ENCODE data around the gene NADK2. TPM values are rescaled to one million over a fixed set of nuclear protein-coding genes. Genes with fewer than 3 reads are reported as not detected.
A peak's percentile ranks its signal among the peaks of the same experiment; 100 is the strongest.

NADK2 gene
- total RNA-seq, 2 donors from 2014 or later, result 28.6 to 31.3 TPM

DNA sequence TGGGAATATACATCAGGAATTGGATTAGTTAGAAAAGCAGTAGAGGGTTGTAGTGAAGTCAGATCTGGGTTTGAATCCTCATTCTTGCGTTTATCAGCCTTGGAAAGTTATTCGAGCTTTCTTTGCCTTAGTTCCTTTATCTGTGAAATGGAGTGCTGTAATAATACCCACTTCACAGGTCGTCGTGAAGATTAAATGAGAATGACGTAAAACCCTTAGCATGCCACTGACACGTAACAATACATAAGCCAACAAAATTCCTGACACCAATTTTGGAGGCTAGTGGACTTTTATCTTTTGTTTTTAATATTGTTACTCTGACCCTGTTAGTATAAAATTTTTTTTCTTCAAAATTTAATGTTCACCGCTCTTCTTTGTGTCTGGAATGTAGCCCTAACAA, 86.4 kb downstream of the NADK2 start:
- TF ChIP-seq, protein P1, sequence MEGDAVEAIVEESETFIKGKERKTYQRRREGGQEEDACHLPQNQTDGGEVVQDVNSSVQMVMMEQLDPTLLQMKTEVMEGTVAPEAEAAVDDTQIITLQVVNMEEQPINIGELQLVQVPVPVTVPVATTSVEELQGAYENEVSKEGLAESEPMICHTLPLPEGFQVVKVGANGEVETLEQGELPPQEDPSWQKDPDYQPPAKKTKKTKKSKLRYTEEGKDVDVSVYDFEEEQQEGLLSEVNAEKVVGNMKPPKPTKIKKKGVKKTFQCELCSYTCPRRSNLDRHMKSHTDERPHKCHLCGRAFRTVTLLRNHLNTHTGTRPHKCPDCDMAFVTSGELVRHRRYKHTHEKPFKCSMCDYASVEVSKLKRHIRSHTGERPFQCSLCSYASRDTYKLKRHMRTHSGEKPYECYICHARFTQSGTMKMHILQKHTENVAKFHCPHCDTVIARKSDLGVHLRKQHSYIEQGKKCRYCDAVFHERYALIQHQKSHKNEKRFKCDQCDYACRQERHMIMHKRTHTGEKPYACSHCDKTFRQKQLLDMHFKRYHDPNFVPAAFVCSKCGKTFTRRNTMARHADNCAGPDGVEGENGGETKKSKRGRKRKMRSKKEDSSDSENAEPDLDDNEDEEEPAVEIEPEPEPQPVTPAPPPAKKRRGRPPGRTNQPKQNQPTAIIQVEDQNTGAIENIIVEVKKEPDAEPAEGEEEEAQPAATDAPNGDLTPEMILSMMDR (IDR thresholded peaks at IDR 0.05), result no peak
- Histone ChIP-seq H3K27me3 (no peaks in the 10 kb centered on the region), H3K36me3 (no peaks in the 10 kb centered on the region), H3K4me1 (peaks cover 5% of the 10 kb centered on the region), H3K9me3 (no peaks in the 10 kb centered on the region), H3K27ac (no peak overlapping the region), H3K4me3 (no peak overlapping the region), H3K9ac (ENCODE audit: low read depth in 2 of 2, low read length in 2 of 2) (no peak overlapping the region)
- no peak for DNase-seq
- intact Hi-C loops (cut with DNase I), result no loop called here

DNA sequence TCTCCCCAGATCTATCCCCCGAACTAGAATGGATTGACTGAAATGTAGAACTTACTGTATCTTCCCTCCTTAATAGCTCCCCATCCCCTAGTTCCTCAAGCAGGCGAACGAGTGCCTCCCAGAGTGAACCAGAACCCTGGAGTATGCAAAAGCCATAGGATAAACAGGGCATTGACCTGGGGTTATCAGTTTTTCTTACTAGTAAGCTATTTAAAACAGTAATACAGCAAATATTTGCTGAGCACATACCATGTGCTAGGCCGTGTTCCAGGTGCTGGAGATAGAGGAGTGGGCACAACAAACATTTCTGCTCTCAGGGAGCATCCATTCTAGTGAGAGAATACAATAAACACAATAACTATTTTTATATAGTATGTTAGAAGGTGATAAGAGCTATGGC, 88.0 kb downstream of the NADK2 start:
- DNase-seq, result no peak
- no peaks in the 10 kb centered on the region for H3K27me3 ChIP-seq
- TF ChIP-seq, protein P1 (IDR thresholded peaks at IDR 0.05), result no peak
- H3K9me3 ChIP-seq, result no peaks in the 10 kb centered on the region
- no peak overlapping the region for H3K27ac ChIP-seq
- no peaks in the 10 kb centered on the region for H3K36me3 ChIP-seq
- H3K9ac ChIP-seq (ENCODE audit: low read depth in 2 of 2, low read length in 2 of 2), result no peak overlapping the region
- peaks cover 5% of the 10 kb centered on the region for H3K4me1 ChIP-seq
- no peak overlapping the region for H3K4me3 ChIP-seq
- intact Hi-C loops (cut with DNase I), result loop anchor here (5.0 kb wide), 1 partner anchor 89 kb away; the partner anchor contains the start of gene NADK2

DNA sequence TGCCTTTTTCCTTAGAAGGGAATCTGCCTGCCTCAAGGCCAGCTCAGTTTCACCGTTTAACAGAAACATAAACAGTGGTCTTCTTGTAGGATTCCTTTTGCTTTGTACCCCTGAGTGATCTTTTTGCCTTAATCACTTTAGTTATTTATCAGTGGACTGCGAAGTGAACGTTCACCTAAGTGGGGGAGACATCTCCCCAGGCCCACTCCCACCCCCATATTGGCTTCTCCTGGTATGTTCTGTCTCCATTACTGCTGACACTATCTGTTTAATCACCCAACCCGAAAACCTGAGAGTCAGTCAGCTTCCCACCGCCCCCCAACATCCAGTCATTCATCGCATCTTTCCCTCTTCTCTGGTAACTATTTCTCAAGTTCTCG, 88.4 kb downstream of the NADK2 start:
- intact Hi-C loops (cut with DNase I), result loop anchor here (5.0 kb wide), 1 partner anchor 89 kb away; the partner anchor contains the start of gene NADK2
- Histone ChIP-seq H3K27ac (no peak overlapping the region), H3K4me1 (peaks cover 5% of the 10 kb centered on the region), H3K9me3 (no peaks in the 10 kb centered on the region), H3K4me3 (peak overlapping the region; percentile 98), H3K36me3 (no peaks in the 10 kb centered on the region), H3K9ac (ENCODE audit: low read depth in 2 of 2, low read length in 2 of 2) (no peak overlapping the region), H3K27me3 (no peaks in the 10 kb centered on the region)
- DNase-seq, result no peak
- TF ChIP-seq, protein P1 (IDR thresholded peaks at IDR 0.05), result no peak

DNA sequence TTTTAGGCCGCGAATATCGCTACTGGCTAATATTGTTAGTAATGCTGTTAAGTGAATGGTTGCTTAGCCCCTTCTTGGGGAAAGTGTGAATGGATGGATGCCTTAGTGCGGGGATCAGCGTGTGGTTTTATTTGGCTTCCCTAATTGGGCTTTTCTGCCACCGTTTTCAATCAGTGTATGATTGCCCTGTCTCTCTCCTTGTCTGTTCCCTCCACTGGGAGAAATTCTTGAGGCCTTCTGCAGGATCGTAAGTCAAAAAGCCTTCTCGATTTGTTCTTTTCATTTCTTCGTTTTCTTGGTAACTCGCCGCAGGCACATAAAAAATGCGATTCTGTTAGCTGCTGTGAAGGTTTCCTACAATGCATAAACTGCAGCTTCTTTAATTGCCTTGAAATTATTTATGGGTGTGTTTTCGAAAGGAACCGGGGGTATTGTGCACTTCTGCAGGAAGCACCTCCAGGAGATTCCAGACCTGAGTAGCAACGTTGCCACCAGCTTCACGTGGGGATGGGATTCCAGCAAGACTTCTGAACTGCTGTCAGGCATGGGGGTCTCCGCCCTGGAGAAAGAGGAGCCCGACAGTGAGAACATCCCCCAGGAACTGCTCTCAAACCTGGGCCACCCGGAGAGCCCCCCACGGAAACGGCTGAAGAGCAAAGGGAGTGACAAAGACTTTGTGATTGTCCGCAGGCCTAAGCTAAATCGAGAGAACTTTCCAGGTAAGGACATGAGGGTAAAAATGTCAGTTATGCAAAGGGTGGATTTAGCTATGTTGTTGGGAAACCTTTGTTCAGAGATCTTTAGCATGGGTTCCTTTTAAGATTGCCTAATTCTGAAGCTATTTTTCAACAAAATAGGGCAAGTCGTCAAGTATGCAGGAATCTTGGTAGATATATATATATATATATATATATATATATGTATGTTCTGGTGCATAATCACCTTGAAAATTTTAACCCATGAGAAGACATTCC, 89.1 kb downstream of the NADK2 start:
- no peaks in the 10 kb centered on the region for H3K9me3 ChIP-seq
- peak; percentile 23 for DNase-seq
- H3K4me3 ChIP-seq, result peak overlapping the region; percentile 98
- H3K4me1 ChIP-seq, result peaks cover 5% of the 10 kb centered on the region
- TF ChIP-seq, protein P1 (IDR thresholded peaks at IDR 0.05), result no peak
- peak overlapping the region; percentile 60 to 69 for H3K9ac ChIP-seq (ENCODE audit: low read depth in 2 of 2, low read length in 2 of 2)
- no peaks in the 10 kb centered on the region for H3K27me3 ChIP-seq
- intact Hi-C loops (cut with DNase I), result loop anchor here (5.0 kb wide), 1 partner anchor 90 kb away; the partner anchor contains the start of gene NADK2
- H3K27ac ChIP-seq, result peak overlapping the region; percentile 15
- no peaks in the 10 kb centered on the region for H3K36me3 ChIP-seq

DNA sequence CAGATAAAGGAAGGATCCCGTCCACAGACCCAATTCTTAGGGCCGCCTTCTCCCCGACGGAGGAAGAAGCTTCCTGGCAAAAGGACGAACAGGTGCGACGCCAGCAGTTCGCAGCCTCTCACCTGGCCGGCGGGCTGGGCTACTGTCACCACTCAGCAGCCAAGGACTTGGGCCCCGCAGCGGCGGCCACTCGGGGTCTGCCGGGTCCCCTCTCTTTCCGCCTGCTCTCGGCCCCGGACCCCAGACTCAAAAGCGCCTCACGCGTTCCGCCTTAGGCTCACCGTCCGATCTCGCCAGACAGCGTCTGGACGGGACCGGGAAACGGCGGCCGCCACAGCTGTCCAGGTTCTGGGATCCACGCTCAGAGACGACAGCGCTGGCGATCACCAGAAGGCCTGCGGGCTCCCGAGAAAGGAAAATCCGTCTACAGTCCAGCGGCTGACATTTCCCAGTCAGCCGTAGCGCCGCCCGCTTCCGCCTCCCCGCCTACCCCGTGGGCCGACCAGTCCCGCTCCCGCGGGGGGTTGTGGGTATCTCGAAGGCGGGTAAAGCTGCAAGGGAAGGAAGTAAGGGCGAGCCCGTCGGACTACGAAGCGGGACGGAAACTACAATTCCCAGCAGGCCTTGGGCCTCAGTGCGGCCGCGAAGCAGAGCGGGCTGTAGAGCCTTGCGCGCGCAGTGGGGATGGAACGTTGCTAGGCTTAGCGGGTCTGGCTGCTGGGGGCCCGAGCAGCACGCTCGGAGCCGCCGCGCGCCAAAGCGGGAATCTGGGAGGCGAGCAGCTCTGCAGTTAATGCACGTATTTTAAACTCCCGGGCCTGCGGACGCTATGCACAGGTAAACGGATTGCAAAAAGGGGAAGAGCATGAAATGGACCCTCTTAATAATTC, 90.0 kb downstream of the NADK2 start, which contains the start of the genes LMBRD2 and SKP2:
LMBRD2 (minus strand) TSS at position 454 of the 890 bp plus-strand sequence. CDS start 8,538 bp downstream, outside the sequence.
SKP2 (plus strand) TSS at position 678 of the 890 bp plus-strand sequence; CDS start at position 830, 152 bp downstream.
- peak within 1 kb of the TSS; percentile 60 to 85 for H3K9ac ChIP-seq (ENCODE audit: low read depth in 2 of 2, low read length in 2 of 2)
- H3K4me3 ChIP-seq, result peak within 1 kb of the TSS; percentile 98
- H3K27ac ChIP-seq, result peak within 1 kb of the TSS; percentile 86
- H3K27me3 ChIP-seq, result no peaks in the 10 kb centered on the region
- H3K9me3 ChIP-seq, result no peaks in the 10 kb centered on the region
- no peaks in the 10 kb centered on the region for H3K36me3 ChIP-seq
- H3K4me1 ChIP-seq, result peaks cover 5% of the 10 kb centered on the region
- TF ChIP-seq, protein P1 (IDR thresholded peaks at IDR 0.05), result no peak
- intact Hi-C loops (cut with DNase I), result loop anchor here (5.0 kb wide), 1 partner anchor 91 kb away; the partner anchor contains the start of gene NADK2
- DNase-seq, result peak; percentile 99
